ENCODE results near the gene COL23A1.

DNA sequence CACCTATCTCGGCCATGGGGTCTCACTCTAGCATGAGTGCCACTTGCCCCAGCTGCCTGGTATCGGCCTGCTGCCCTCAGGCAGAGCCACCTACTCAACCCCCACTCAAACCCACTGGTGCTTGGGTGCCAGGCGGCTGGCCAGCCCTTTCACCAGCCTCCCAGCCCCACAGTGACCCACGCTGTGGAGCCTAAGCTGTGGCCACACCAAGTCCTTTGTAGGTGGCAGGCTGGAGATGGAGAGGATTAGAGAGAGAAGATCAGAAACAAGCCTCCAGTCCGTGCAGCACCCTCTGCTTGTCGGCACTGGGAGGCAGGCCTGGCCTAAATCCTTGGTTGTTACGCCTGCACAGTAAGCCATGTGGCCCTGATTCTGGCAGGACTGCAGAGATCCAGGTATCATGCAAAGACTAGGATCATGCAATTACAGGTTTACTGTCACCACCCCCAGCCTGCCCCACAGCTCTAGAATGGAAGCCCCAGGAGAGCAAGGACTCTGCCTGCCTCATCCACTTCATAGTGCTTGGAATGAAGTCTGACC lies 171.7 kb downstream of the COL23A1 start:
- TF ChIP-seq, protein P1, sequence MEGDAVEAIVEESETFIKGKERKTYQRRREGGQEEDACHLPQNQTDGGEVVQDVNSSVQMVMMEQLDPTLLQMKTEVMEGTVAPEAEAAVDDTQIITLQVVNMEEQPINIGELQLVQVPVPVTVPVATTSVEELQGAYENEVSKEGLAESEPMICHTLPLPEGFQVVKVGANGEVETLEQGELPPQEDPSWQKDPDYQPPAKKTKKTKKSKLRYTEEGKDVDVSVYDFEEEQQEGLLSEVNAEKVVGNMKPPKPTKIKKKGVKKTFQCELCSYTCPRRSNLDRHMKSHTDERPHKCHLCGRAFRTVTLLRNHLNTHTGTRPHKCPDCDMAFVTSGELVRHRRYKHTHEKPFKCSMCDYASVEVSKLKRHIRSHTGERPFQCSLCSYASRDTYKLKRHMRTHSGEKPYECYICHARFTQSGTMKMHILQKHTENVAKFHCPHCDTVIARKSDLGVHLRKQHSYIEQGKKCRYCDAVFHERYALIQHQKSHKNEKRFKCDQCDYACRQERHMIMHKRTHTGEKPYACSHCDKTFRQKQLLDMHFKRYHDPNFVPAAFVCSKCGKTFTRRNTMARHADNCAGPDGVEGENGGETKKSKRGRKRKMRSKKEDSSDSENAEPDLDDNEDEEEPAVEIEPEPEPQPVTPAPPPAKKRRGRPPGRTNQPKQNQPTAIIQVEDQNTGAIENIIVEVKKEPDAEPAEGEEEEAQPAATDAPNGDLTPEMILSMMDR (optimal IDR thresholded peaks at IDR 0.05 in 1 of 3, IDR thresholded peaks at IDR 0.05 in 1 of 3, conservative IDR thresholded peaks at IDR 0.05 in 1 of 3; ENCODE audit: extremely low read depth in 1 of 3, insufficient read depth in 2 of 3, low read length in 3 of 3): no peak
- no peak for TF ChIP-seq EZH2 (IDR thresholded peaks at IDR 0.05; ENCODE audit: low read length)
